Motor neuron (in vitro differentiated cells): ENCODE results near the gene ATM. TPM values are rescaled to one million over a fixed set of nuclear protein-coding genes. Genes with fewer than 3 reads are reported as not detected.

ENCODE experiments used
- ATAC-seq, 8 experiments: fragments of 200-7000 bp; cut with Tn5 transposase; replicated peaks in 6 of 8; 2 replicates each; pipeline ENCODE4 v1.8.0; 2021; ENCODE audit warnings: mild to moderate bottlenecking in 8 of 8, moderate library complexity in 8 of 8
- H3K27ac ChIP-seq, 2 donors: fragments of 250-450 bp; sonication (Bioruptor Pico); 2 replicates each; pipeline ENCODE4 v1.9.0; 2021; ENCODE audit warnings: antibody characterized with exemption in 2 of 2, mild to moderate bottlenecking in 2 of 2, moderate library complexity in 1 of 2
- H3K4me1 ChIP-seq, 2 donors: fragments of 250-450 bp; sonication (Bioruptor Pico); replicated peaks in 1 of 2; 2 replicates each; pipeline ENCODE4 v1.6.1; 2021; ENCODE audit warnings: antibody characterized with exemption in 2 of 2, mild to moderate bottlenecking in 2 of 2, moderate library complexity in 1 of 2
- H3K4me3 ChIP-seq, 5 donors: fragments of 250-450 bp; sonication (Bioruptor Pico); 2 replicates each; pipeline ENCODE4 v1.9.0; 2021; ENCODE audit warnings: antibody characterized with exemption in 5 of 5, mild to moderate bottlenecking in 5 of 5, moderate library complexity in 4 of 5
- WGBS, 10 experiments: fragments of 450-650 bp; shearing (Covaris generic); methylation state at CpG; one replicate each; pipeline ENCODE4 v1.0.0; 2022; 5-methylcytosine and 5-hydroxymethylcytosine counted together
- in situ Hi-C, 9 experiments: fragments of 400-800 bp; cut with MboI; loops; one replicate each; pipeline ENCODE4 v1.15.0; 2021; ENCODE audit warnings: low sequenced_read_pairs in 9 of 9, low pct_unique_long_range_greater_than_20kb in 2 of 9; ENCODE audit not compliant: unreplicated experiment in 9 of 9
- total RNA-seq, 8 experiments: library from RNA; unstranded; fragments of 300-600 nt; gene quantifications; 2 replicates each; pipeline versions ENCODE4 v1.2.3 to v1.2.4, GENCODE V29; 2022

Gene ATM
- total RNA-seq, 8 experiments from 2014 or later = 41.2 to 132 (median 59.1) TPM

GRCh38 chr11:108226036-108226435 is 3.2 kb downstream of the ATM start:
- no peak for ATAC-seq
- in situ Hi-C loops = no loop called here
- 94 to 100% (median 100%) methylated on average over 1 to 2 of the region's 2 CpGs; no CpG with 5 or more reads in 3 of the 10 experiments for WGBS, 10 experiments
- Histone ChIP-seq H3K27ac (no peak overlapping the region), H3K4me1 (peaks cover 3 to 16% of the 10 kb centered on the region in 2 donors), H3K4me3 (no peak overlapping the region)

- in situ Hi-C loops = no loop called here
These were observed 5.4 kb downstream of the ATM start for GRCh38 chr11:108228251-108228650.

GRCh38 chr11:108233277-108233945 is 10.5 kb downstream of the ATM start:
- Histone ChIP-seq H3K4me3 (no peak overlapping the region), H3K4me1 (no peaks in the 10 kb centered on the region), H3K27ac (no peak overlapping the region)
- ATAC-seq = no peak
- 100% methylated on average over 1 to 2 of the region's 2 CpGs; no CpG with 5 or more reads in 1 of the 10 experiments for WGBS, 10 experiments
- in situ Hi-C loops = no loop called here

More at GRCh38 chr11:108228251-108228650, 5.4 kb downstream of the ATM start:
- no peak overlapping the region for H3K4me3 ChIP-seq
- H3K4me1 ChIP-seq = peaks cover 3 to 16% of the 10 kb centered on the region in 2 donors
- ATAC-seq = peak in 1 of 8 experiments; percentile 76
- WGBS, 10 experiments = 13 to 100% (median 92%) methylated on average over 2 of the region's 2 CpGs; no CpG with 5 or more reads in 1 of the 10 experiments
- no peak overlapping the region for H3K27ac ChIP-seq

GRCh38 chr11:108235192-108235591 is 12.3 kb downstream of the ATM start:
- no peak overlapping the region for H3K4me3 ChIP-seq
- no peak for ATAC-seq
- no peak overlapping the region for H3K27ac ChIP-seq
- no peaks in the 10 kb centered on the region for H3K4me1 ChIP-seq
- in situ Hi-C loops = no loop called here
- 56 to 100% (median 100%) methylated on average over 1 of the region's 1 CpG; no CpG with 5 or more reads in 3 of the 10 experiments for WGBS, 10 experiments

GRCh38 chr11:108235633-108236032 is 12.8 kb downstream of the ATM start:
- WGBS, 10 experiments = 80 to 100% (median 100%) methylated on average over 1 to 2 of the region's 2 CpGs

GRCh38 chr11:108237058-108237481 is 14.2 kb downstream of the ATM start:
- in situ Hi-C loops = no loop called here
- H3K4me1 ChIP-seq = no peaks in the 10 kb centered on the region
- H3K4me3 ChIP-seq = no peak overlapping the region
- H3K27ac ChIP-seq = no peak overlapping the region
- 14 to 100% (median 90%) methylated on average over 1 of the region's 1 CpG; no CpG with 5 or more reads in 4 of the 10 experiments for WGBS, 10 experiments
- no peak for ATAC-seq

More at GRCh38 chr11:108235633-108236032, 12.8 kb downstream of the ATM start:
- H3K4me3 ChIP-seq = no peak overlapping the region
- H3K27ac ChIP-seq = no peak overlapping the region
- in situ Hi-C loops = no loop called here
- no peak for ATAC-seq
- no peaks in the 10 kb centered on the region for H3K4me1 ChIP-seq

GRCh38 chr11:108239076-108239475 is 16.2 kb downstream of the ATM start:
- Histone ChIP-seq H3K4me1 (no peaks in the 10 kb centered on the region), H3K27ac (no peak overlapping the region), H3K4me3 (no peak overlapping the region)
- in situ Hi-C loops = no loop called here
- no peak for ATAC-seq

GRCh38 chr11:108241330-108242037 is 18.6 kb downstream of the ATM start:
- WGBS, 10 experiments = 71 to 100% (median 97%) methylated on average over 1 to 4 of the region's 4 CpGs; no CpG with 5 or more reads in 1 of the 10 experiments
- H3K4me3 ChIP-seq = no peak overlapping the region
- in situ Hi-C loops = no loop called here
- ATAC-seq = peak in 1 of 8 experiments; percentile 78
- no peak overlapping the region for H3K27ac ChIP-seq
- H3K4me1 ChIP-seq = no peaks in the 10 kb centered on the region

GRCh38 chr11:108242422-108242821 is 19.6 kb downstream of the ATM start:
- in situ Hi-C loops = no loop called here
- no peak overlapping the region for H3K4me3 ChIP-seq
- no peaks in the 10 kb centered on the region for H3K4me1 ChIP-seq
- H3K27ac ChIP-seq = no peak overlapping the region
- 92 to 100% (median 100%) methylated on average over 1 to 2 of the region's 2 CpGs; no CpG with 5 or more reads in 3 of the 10 experiments for WGBS, 10 experiments
- no peak for ATAC-seq

- no peak overlapping the region for H3K27ac ChIP-seq
- no peaks in the 10 kb centered on the region for H3K4me1 ChIP-seq
- in situ Hi-C loops = no loop called here
- 65 to 100% (median 80%) methylated on average over 2 to 3 of the region's 3 CpGs; no CpG with 5 or more reads in 1 of the 10 experiments for WGBS, 10 experiments
- ATAC-seq = no peak
- H3K4me3 ChIP-seq = no peak overlapping the region
These were observed 23.4 kb downstream of the ATM start for GRCh38 chr11:108246308-108246707.

- no peak for ATAC-seq
- 69 to 100% (median 100%) methylated on average over 2 of the region's 2 CpGs for WGBS, 10 experiments
- Histone ChIP-seq H3K4me1 (no peaks in the 10 kb centered on the region), H3K27ac (no peak overlapping the region), H3K4me3 (no peak overlapping the region)
- in situ Hi-C loops = no loop called here
These were observed 24.0 kb downstream of the ATM start for GRCh38 chr11:108246885-108247284.

- Histone ChIP-seq H3K4me3 (no peak overlapping the region), H3K4me1 (no peaks in the 10 kb centered on the region), H3K27ac (no peak overlapping the region)
- in situ Hi-C loops = no loop called here
- WGBS, 10 experiments = 86 to 100% (median 100%) methylated on average over 1 of the region's 1 CpG; no CpG with 5 or more reads in 2 of the 10 experiments
- ATAC-seq = no peak
These were observed 30.3 kb downstream of the ATM start for GRCh38 chr11:108253176-108253575.

GRCh38 chr11:108269583-108269982 is 46.7 kb downstream of the ATM start:
- H3K4me3 ChIP-seq = no peak overlapping the region
- no peaks in the 10 kb centered on the region for H3K4me1 ChIP-seq
- 75 to 100% (median 97%) methylated on average over 1 to 3 of the region's 3 CpGs; no CpG with 5 or more reads in 1 of the 10 experiments for whole genome bisulfite sequencing, 10 experiments
- no peak overlapping the region for H3K27ac ChIP-seq
- ATAC-seq = no peak
- in situ Hi-C loops = no loop called here
